Activated T-cell treated with anti-CD3 and anti-CD28 coated beads, Interleukin-2, amount 50 U/mL, for 4 hours (primary cell): Measurements from ENCODE around the gene YWHAE. TPM values are rescaled to one million over a fixed set of nuclear protein-coding genes. Genes with fewer than 3 reads are reported as not detected.
"Not testable (repeated sequence)": the region's sequence is repeated elsewhere in the genome, so short reads cannot be mapped to it uniquely, and the experiment has no call there.

ENCODE experiments used
- ATAC-seq, 2 donors: fragments of 200-7000 bp; cut with Tn5 transposase; one replicate each; pipeline ENCODE4 v1.10.0; 2021
- DNase-seq: peaks from one replicate; pipeline ENCODE4 v3.0.0-alpha.2; 2020
- H3K27me3 Mint-ChIP-seq: one replicate; pipeline ENCODE4 v1.8.0; 2021; ENCODE audit warnings: low read depth, mixed read lengths
- H3K36me3 Mint-ChIP-seq: one replicate; pipeline ENCODE4 v1.8.0; 2022; ENCODE audit warnings: mixed read lengths; ENCODE audit not compliant: insufficient read depth
- H3K4me1 Mint-ChIP-seq: one replicate; pipeline ENCODE4 v1.8.0; 2021; ENCODE audit warnings: low read depth, mixed read lengths
- H3K4me3 Mint-ChIP-seq: one replicate; pipeline ENCODE4 v1.8.0; 2021; ENCODE audit warnings: mild to moderate bottlenecking, moderate library complexity, mixed read lengths
- H3K9me3 Mint-ChIP-seq: one replicate; pipeline ENCODE4 v1.8.0; 2021; ENCODE audit warnings: mixed read lengths
- total RNA-seq, 3 donors: library from RNA; stranded (reverse); gene quantifications; one replicate each; pipeline ENCODE4 v1.2.1, GENCODE V29; 2021

YWHAE gene
- total RNA-seq, 3 donors from 2014 or later: 470 to 529 (median 478) TPM

DNA sequence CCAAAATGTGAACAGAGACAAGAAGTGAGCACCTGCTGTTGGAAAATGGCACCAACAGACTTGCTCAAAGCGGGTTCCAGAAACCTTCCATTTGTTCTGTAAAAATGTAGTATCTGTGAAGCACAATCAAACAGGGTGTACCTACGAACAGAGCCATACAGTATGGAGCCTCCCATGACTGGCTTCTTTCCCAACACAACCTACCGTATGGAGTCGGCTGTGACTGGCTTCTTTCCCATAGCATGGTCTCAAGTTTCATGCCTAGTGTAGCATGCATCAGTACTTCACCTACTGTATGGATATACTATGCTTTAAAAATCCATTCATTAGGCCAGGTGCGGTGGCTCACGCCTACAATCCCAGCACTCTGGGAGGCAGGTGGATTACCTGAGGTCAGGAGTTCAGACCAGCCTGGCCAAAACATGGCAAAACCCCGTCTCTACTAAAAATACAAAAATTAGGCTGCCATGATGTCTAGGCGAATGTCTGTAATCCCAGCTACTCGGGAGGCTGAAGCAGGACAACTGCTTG, 26.2 kb downstream of the YWHAE start:
- Mint-ChIP-seq H3K36me3 (peaks cover 15% of the 10 kb centered on the region), H3K4me3 (no peak overlapping the region), H3K9me3 (no peaks in the 10 kb centered on the region), H3K4me1 (peaks cover 72% of the 10 kb centered on the region), H3K27me3 (no peaks in the 10 kb centered on the region)
- DNase-seq (no peak), ATAC-seq (no peak)

DNA sequence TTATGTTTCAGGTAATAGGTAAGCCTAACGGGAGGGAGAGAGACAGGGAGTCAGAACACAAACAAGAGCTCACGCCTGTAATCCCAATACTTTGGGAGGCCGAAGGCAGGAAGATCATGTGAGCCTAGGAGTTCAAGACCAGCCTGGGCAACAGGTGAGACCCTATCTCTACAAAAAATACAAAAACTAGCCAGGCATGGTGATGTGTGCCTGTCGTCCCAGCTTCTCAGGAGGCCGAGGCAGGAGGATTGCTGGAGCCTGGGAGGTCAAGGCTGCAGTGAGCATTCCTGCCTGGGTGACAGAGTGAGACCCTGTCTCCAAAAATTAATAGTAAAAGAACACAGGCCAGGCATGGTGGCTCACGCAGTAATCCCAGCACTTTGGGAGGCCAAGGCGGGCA, 27.4 kb downstream of the YWHAE start:
- Mint-ChIP-seq H3K4me1 (peaks cover 67% of the 10 kb centered on the region), H3K9me3 (no peaks in the 10 kb centered on the region), H3K27me3 (no peaks in the 10 kb centered on the region), H3K36me3 (peaks cover 15% of the 10 kb centered on the region), H3K4me3 (peak overlapping the region; percentile 24)
- ATAC-seq: no peak
- DNase-seq: no peak

DNA sequence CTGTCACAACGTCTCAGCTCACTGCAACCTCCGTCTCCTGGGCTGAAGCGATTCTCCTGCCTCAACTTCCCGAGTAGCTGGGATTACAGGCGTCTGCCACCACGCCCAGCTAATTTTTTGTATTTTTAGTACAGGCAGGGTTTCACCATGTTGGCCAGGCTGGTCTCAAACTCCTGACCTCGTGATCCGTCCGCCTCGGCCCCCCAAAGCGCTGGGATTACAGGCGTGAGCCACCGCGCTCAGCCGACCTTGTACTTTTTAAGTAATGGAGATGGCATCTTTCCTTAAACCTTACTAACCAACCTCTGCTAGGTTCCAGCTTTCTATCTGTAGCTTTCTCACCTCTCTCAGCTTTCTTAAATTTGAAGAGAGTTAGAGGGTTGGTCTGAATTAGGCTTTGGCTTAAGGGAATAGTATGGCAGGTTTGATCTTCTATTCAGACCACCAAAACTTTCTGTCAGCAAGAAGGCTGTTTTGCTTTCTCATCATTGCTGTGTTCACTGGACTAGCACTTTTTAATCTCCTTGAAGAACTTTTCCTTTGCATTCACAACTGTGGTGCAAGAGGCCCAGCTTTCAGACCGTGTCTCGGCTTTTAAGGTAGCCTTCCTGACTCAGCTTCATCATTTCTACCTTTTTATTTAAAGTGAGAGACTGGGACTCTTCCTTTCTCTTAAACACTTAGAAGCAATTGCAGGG, 28.0 kb downstream of the YWHAE start:
- Mint-ChIP-seq H3K27me3 (no peaks in the 10 kb centered on the region), H3K36me3 (peaks cover 20% of the 10 kb centered on the region), H3K4me1 (peaks cover 67% of the 10 kb centered on the region), H3K9me3 (no peaks in the 10 kb centered on the region), H3K4me3 (no peak overlapping the region)
- ATAC-seq (no peak), DNase-seq (no peak)

DNA sequence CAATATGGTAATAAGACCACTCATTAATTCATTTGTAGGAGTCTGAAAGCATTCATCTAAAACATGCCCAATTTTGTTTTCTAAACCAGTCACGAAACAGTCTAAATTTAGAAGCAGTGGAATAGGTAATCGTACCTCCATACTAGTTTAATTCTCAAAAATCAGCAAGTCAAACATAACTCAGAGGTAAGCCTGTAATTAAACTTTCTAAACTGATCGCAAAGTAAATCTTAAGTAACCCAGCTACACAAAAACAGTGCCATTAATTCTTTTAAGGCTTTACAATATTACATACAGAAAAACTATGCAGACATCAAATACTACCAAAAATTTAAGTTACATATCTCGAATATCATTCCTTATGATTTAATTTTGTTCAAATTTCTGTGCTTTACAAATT, 31.4 kb downstream of the YWHAE start:
- Mint-ChIP-seq H3K27me3 (no peaks in the 10 kb centered on the region), H3K4me1 (peaks cover 51% of the 10 kb centered on the region), H3K9me3 (no peaks in the 10 kb centered on the region), H3K36me3 (peaks cover 20% of the 10 kb centered on the region), H3K4me3 (no peak overlapping the region)
- no peak for ATAC-seq
- no peak for DNase-seq

DNA sequence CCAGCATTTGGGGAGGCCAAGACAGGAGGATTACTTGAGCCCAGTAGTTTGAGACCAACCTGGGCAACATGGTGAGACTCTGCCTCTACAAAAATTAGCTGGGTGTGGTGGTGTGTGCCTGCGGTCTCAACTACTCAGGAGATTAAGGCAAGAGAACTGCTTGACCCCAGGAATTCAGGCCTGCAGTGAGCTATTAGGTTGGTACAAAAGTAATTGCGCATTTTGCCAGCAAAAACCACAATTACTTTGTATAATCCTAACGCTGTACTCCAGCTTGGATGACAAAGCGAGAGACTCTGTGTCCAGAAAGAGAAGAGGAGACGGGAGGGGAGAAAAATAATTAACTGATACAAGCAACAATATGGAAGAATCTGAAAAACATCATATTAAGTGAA, 32.7 kb downstream of the YWHAE start:
- H3K27me3 Mint-ChIP-seq: no peaks in the 10 kb centered on the region
- DNase-seq: no peak
- no peaks in the 10 kb centered on the region for H3K9me3 Mint-ChIP-seq
- no peak overlapping the region for H3K4me3 Mint-ChIP-seq
- ATAC-seq: no peak
- peaks cover 24% of the 10 kb centered on the region for H3K36me3 Mint-ChIP-seq
- peaks cover 57% of the 10 kb centered on the region for H3K4me1 Mint-ChIP-seq

DNA sequence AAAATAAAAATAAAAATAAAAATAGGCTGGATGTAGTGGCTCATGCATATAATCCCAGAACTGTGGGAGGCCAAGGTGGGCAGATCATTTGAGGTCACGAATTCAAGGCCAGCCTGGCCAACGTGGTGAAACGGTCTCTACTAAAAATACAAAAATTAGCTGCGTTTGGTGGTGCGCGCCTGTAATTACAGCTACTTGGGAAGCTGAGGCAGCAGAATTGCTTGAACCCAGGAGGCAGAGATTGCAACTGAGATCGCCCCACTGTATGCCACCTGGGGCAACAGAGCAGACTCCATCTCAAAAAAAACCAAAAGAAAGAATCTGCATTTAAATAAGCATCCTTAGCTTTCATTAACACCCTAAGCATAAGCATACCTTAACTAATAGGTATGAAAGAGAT, 33.8 kb downstream of the YWHAE start:
- Mint-ChIP-seq H3K4me3 (no peak overlapping the region), H3K36me3 (peaks cover 24% of the 10 kb centered on the region), H3K9me3 (no peaks in the 10 kb centered on the region), H3K4me1 (peaks cover 61% of the 10 kb centered on the region), H3K27me3 (no peaks in the 10 kb centered on the region)
- DNase-seq (no peak), ATAC-seq (no peak)

DNA sequence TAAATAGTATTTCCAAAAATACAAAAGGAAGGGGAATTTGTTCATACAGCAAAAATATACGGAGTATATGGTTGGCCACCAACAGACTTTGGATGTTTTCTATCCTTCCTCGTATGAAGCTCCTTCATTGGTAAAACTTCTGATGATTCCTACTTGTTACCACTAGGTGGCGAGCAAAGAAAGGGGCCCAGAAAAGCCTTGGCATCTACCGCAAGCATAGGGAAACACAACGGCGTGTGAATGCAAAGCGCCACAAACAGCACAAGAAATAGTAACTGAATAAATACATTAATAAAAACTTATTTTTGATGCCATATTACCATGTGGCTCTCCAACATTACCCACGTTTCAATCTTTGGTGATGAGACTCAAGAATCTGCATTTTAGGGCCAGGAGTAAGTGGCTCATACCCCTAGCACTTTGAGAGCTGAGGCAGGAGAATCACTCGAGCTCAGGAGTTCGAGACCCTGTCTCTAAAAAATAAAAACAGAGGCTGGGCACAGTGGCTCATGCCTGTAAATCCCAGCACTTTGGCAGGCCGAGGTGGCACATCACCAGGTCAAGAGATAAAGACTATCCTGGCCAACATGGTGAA, 34.5 kb downstream of the YWHAE start:
- DNase-seq (peak; percentile 34), ATAC-seq (peak; percentile 69 to 72)
- Mint-ChIP-seq H3K27me3 (no peaks in the 10 kb centered on the region), H3K4me3 (no peak overlapping the region), H3K36me3 (peaks cover 27% of the 10 kb centered on the region), H3K9me3 (no peaks in the 10 kb centered on the region), H3K4me1 (peaks cover 63% of the 10 kb centered on the region)

DNA sequence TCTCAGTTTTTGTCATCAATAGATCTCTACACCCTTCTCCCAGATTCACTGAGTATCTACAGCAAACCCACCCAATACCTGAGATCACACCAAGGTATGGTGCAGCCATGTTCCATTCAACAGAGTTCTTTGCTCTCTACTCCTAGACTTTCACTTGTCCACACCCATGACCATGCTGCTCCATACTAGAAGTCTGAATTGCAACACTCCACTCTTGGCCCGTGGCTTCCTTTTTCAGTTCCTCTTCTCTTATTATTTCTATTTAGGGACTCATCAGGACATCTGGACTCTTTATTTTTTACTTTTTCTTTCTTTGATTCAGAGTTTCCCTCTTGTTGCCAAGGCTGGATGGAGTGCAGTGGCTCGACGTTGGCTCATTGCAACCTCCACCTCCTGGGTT, 37.1 kb downstream of the YWHAE start:
- peak overlapping the region; percentile 45 for H3K4me3 Mint-ChIP-seq
- peaks cover 62% of the 10 kb centered on the region for H3K4me1 Mint-ChIP-seq
- peaks cover 30% of the 10 kb centered on the region for H3K36me3 Mint-ChIP-seq
- ATAC-seq (no peak), DNase-seq (no peak)
- no peaks in the 10 kb centered on the region for H3K9me3 Mint-ChIP-seq
- no peaks in the 10 kb centered on the region for H3K27me3 Mint-ChIP-seq

DNA sequence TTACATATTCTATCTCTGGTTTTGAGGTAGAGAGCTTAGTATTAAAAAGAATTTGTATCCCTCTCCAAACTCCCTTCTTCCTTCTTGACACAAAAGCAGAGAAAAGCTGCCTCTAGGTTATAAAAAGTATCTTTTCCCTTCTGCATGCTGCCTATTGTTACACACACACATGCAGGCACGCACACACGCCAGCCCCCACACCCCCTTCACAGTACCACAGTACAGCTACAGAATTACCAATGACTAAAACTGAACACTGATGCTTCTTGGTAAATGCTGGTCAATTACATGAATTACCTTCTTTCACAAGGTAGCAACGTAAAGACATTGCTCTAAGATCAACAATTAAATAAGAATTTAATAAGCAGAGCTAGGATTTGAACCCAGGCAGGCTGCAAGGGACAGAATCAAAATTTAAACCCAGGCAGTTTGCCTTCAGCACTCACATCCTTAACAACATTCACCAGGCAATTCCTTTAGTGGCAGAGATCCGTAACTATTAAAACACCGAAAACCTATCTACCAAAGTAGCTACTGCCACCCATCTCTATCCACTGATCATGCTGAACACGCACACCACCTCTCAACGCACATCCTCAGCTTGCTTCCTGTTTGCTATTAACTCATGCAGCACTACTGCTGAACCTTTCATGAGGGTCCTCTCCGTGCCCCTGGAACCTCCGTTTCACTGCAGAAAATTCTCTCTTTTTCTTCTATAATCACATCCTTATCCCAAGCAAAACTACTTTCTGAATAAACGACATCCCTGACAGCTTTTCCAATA, 37.8 kb downstream of the YWHAE start:
- H3K27me3 Mint-ChIP-seq: no peaks in the 10 kb centered on the region
- peak overlapping the region; percentile 45 for H3K4me3 Mint-ChIP-seq
- no peaks in the 10 kb centered on the region for H3K9me3 Mint-ChIP-seq
- peaks cover 55% of the 10 kb centered on the region for H3K4me1 Mint-ChIP-seq
- no peak for DNase-seq
- ATAC-seq: peak; percentile 60 to 66
- peaks cover 32% of the 10 kb centered on the region for H3K36me3 Mint-ChIP-seq

DNA sequence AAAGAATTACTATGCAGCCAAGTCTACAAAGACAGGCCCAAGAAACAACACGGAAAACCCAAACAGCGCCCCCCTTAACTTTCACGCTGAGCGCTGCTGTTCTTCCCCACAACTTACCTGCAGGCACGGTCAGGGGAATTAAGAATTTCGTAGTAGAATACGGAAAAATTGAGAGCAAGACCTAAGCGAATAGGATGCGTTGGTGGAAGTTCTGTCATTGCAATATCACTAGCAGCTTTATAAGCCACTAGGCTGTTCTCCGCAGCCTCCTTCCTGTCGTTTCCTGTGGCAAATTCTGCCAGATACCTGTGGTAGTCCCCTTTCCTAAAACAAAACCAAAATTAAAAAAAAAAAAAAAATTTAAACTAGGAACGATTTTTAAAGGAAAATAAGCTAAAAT, 39.0 kb downstream of the YWHAE start:
- Mint-ChIP-seq H3K4me3 (peak overlapping the region; percentile 15), H3K36me3 (peaks cover 31% of the 10 kb centered on the region), H3K4me1 (peaks cover 47% of the 10 kb centered on the region), H3K27me3 (no peaks in the 10 kb centered on the region), H3K9me3 (no peaks in the 10 kb centered on the region)
- DNase-seq (no peak), ATAC-seq (no peak)

DNA sequence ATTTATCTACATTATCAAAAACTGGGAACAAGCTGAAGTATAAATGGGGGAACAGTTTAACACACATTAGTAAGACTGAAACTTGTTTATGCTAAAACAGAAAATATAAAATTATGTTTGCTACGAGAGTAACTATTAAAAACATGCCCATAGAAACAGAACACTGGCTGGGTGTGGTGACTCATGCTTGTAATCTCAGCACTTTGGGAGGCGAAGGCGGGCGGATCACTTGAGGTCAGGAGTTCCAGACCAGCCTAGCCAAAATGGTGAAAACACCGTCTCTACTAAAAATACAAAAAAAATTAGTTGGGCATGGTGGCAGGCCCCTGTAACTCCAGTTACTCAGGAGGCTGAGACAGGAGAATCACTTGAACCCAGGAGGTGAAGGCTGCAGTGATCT, 39.7 kb downstream of the YWHAE start:
- H3K27me3 Mint-ChIP-seq, DNase-seq, H3K4me3 Mint-ChIP-seq, H3K9me3 Mint-ChIP-seq: not testable (repeated sequence)
- ATAC-seq: peak; percentile 26 to 41
- Mint-ChIP-seq H3K36me3 (peaks cover 35% of the 10 kb centered on the region), H3K4me1 (peaks cover 47% of the 10 kb centered on the region)

DNA sequence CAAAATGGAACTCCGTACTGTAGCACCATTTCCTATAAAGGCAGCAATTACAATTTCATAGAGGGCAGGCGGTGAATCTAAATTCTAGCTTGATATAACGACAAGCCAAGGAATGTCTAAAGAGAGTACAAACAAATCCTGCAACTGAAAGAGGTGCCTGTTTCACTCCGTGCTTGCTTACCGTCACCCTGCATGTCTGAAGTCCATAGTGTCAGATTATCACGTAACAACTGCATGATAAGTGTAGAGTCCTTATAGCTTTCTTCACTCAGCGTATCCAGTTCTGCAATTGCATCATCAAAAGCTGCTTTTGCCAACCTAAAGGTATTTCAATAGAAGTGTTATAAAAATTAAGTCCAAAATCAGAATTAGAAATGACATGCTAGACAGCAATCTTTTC, 46.0 kb downstream of the YWHAE start:
- peaks cover 35% of the 10 kb centered on the region for H3K36me3 Mint-ChIP-seq
- no peaks in the 10 kb centered on the region for H3K27me3 Mint-ChIP-seq

DNA sequence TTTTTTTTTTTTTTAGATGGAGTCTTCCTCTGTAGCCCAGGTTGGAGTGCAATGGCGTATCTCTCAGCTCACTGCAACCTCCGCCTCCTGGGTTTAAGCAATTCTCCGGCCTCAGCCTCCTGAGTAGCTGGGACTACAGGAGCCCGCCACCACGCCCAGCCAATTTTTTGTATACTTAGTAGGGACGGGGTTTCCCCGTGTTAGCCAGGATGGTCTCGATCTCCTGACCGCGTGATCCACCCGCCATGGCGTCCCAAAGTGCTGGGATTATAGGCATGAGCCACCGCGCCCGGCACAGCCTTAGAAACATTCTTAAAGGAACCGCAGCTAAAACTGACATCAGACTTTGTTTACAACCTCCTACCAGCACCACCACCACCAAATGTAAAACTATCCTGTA, 47.5 kb downstream of the YWHAE start:
- H3K4me1 Mint-ChIP-seq: peaks cover 20% of the 10 kb centered on the region
- not testable (repeated sequence) for ATAC-seq, H3K9me3 Mint-ChIP-seq, DNase-seq, H3K27me3 Mint-ChIP-seq, H3K4me3 Mint-ChIP-seq
- H3K36me3 Mint-ChIP-seq: peaks cover 35% of the 10 kb centered on the region

More for the DNA sequence above, 46.0 kb downstream of the YWHAE start:
- Mint-ChIP-seq H3K4me1 (peaks cover 10% of the 10 kb centered on the region), H3K9me3 (no peaks in the 10 kb centered on the region), H3K4me3 (no peak overlapping the region)
- DNase-seq (no peak), ATAC-seq (no peak)

DNA sequence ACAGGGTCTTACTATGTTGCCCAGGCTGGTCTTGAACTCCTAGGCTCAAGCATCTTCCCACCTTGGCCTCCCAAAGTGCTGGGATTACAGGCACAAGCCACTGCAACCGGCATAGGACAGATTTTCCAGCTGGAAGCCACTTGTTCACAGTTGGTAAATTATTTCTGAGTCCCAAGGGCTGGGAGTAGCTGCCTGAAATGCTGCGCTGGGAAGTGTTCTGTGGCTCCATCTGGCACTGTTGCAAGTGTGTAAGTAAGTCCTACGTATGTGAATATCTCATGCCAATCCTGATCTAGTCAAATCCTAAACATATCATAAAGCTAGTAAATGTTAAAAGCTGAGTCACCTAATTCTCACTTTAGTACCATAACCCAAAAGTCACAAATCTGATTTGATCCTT, 48.1 kb downstream of the YWHAE start:
- Mint-ChIP-seq H3K4me3 (no peak overlapping the region), H3K27me3 (no peaks in the 10 kb centered on the region), H3K36me3 (peaks cover 35% of the 10 kb centered on the region), H3K4me1 (peaks cover 21% of the 10 kb centered on the region), H3K9me3 (no peaks in the 10 kb centered on the region)
- ATAC-seq (no peak), DNase-seq (no peak)
